ENCODE results near the gene MORC2. TPM values are rescaled to one million over a fixed set of nuclear protein-coding genes. Genes with fewer than 3 reads are reported as not detected.

MORC2 gene
- polyA plus RNA-seq, 1 donor (not counting 4 experiments of a cell fraction or from before 2014, with no cell fraction given): 14.1 TPM

GRCh38 chr22:30996462-30996861, 27.9 kb upstream of the MORC2 start:
- Histone ChIP-seq H3K9ac (ENCODE audit: control insufficient read depth, extremely low read depth, insufficient read depth, low read length) (no peak overlapping the region), H3K27ac (ENCODE audit: control insufficient read depth, insufficient read depth, low read length) (no peak overlapping the region), H3K79me2 (ENCODE audit: control insufficient read depth, insufficient read depth, low read length) (no peaks in the 10 kb centered on the region), H2AFZ (ENCODE audit: control insufficient read depth, low read length) (no peak overlapping the region), H3K9me1 (ENCODE audit: control insufficient read depth, extremely low read depth, insufficient read depth, low read length) (no peaks in the 10 kb centered on the region), H3K4me1 (ENCODE audit: control insufficient read depth, extremely low read depth, insufficient read depth, low read length) (no peaks in the 10 kb centered on the region), H3K9me3 (ENCODE audit: control insufficient read depth, low read depth, low read length) (no peaks in the 10 kb centered on the region), H3K4me3 (ENCODE audit: control insufficient read depth in 2 of 3, extremely low read depth in 1 of 3, insufficient read depth in 2 of 3, low read depth in 1 of 3, low read length in 3 of 3) (no peak overlapping the region), H3K36me3 (ENCODE audit: control insufficient read depth in 2 of 2, extremely low read depth in 1 of 2, insufficient read depth in 2 of 2, low read length in 2 of 2) (no peaks in the 10 kb centered on the region), H3K4me2 (ENCODE audit: control insufficient read depth, extremely low read depth, insufficient read depth, low read depth, low read length) (no peak overlapping the region), H4K20me1 (ENCODE audit: control insufficient read depth, extremely low read depth, insufficient read depth, low read length) (no peaks in the 10 kb centered on the region), H3K27me3 (ENCODE audit: control insufficient read depth, extremely low read depth, insufficient read depth, low read length) (no peaks in the 10 kb centered on the region)
- no peak for DNase-seq (ENCODE audit: low read depth, low spot score)
- dilution Hi-C loops (cut with MboI; ENCODE audit: extremely low pct_ligation_motif_present, low sequenced_read_pairs): no loop called here
- FAIRE-seq: no peak
- TF ChIP-seq CTCF (optimal IDR thresholded peaks at IDR 0.05 in 1 of 3, IDR thresholded peaks at IDR 0.05 in 1 of 3, conservative IDR thresholded peaks at IDR 0.05 in 1 of 3; ENCODE audit: extremely low read depth in 1 of 3, insufficient read depth in 2 of 3, low read length in 3 of 3) (no peak), EZH2 (IDR thresholded peaks at IDR 0.05; ENCODE audit: low read length) (no peak)

GRCh38 chr22:30994960-30995359, 26.4 kb upstream of the MORC2 start:
- Histone ChIP-seq H3K9me1 (ENCODE audit: control insufficient read depth, extremely low read depth, insufficient read depth, low read length) (no peaks in the 10 kb centered on the region), H2AFZ (ENCODE audit: control insufficient read depth, low read length) (no peak overlapping the region), H3K4me1 (ENCODE audit: control insufficient read depth, extremely low read depth, insufficient read depth, low read length) (no peaks in the 10 kb centered on the region), H3K9ac (ENCODE audit: control insufficient read depth, extremely low read depth, insufficient read depth, low read length) (no peak overlapping the region), H3K36me3 (ENCODE audit: control insufficient read depth in 2 of 2, extremely low read depth in 1 of 2, insufficient read depth in 2 of 2, low read length in 2 of 2) (no peaks in the 10 kb centered on the region), H3K4me3 (ENCODE audit: control insufficient read depth in 2 of 3, extremely low read depth in 1 of 3, insufficient read depth in 2 of 3, low read depth in 1 of 3, low read length in 3 of 3) (no peak overlapping the region), H3K27ac (ENCODE audit: control insufficient read depth, insufficient read depth, low read length) (no peak overlapping the region), H3K79me2 (ENCODE audit: control insufficient read depth, insufficient read depth, low read length) (no peaks in the 10 kb centered on the region), H4K20me1 (ENCODE audit: control insufficient read depth, extremely low read depth, insufficient read depth, low read length) (no peaks in the 10 kb centered on the region), H3K27me3 (ENCODE audit: control insufficient read depth, extremely low read depth, insufficient read depth, low read length) (no peaks in the 10 kb centered on the region), H3K4me2 (ENCODE audit: control insufficient read depth, extremely low read depth, insufficient read depth, low read depth, low read length) (no peak overlapping the region), H3K9me3 (ENCODE audit: control insufficient read depth, low read depth, low read length) (no peaks in the 10 kb centered on the region)
- no peak for FAIRE-seq
- no peak for DNase-seq (ENCODE audit: low read depth, low spot score)
- dilution Hi-C loops (cut with MboI; ENCODE audit: extremely low pct_ligation_motif_present, low sequenced_read_pairs): no loop called here
- TF ChIP-seq CTCF (optimal IDR thresholded peaks at IDR 0.05 in 1 of 3, IDR thresholded peaks at IDR 0.05 in 1 of 3, conservative IDR thresholded peaks at IDR 0.05 in 1 of 3; ENCODE audit: extremely low read depth in 1 of 3, insufficient read depth in 2 of 3, low read length in 3 of 3) (no peak), EZH2 (IDR thresholded peaks at IDR 0.05; ENCODE audit: low read length) (no peak)
